Measurements from ENCODE around the gene CLDN18. TPM values are rescaled to one million over a fixed set of nuclear protein-coding genes. Genes with fewer than 3 reads are reported as not detected.

The CLDN18 gene
- total RNA-seq (2014; rRNA removed; shearing (Covaris generic)): not detected in 2 replicates

DNA sequence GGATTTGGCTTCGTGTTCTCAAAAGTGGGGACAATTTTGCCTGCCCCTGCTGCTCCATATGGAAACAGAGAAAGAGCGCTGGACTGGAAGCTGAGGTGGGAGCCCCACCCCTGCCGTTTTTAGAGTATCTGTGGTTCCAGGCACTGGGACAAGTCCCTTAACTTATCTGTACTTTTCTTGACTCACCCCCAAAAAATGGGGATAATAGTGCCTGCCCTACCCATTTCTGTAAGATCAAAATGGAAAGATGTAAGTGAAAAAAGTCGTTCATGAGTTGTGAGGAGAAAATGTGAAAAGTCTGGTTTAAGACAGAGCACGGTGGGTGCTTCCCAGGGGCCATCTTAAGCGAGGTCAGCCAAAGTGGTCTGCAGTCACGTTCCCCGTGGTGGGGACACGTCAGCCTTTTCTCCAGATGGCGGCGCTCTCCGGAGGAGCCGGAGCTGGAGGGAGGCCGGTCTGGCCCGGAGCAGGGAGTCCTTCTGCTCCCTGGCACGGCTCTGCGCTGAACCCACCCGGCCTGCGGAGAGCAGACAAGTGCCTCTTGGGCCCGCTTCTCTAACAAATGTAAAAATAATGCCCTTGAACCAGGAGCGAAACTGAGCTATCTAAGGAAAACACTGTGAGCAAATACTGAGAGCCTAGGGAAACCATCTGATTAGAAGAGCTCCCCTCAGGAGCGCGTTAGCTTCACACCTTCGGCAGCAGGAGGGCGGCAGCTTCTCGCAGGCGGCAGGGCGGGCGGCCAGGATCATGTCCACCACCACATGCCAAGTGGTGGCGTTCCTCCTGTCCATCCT is at the start of gene CLDN18:
CLDN18 (plus strand) TSS at position 690 of the 797 bp plus-strand sequence; CDS start at position 751, 61 bp downstream.
- no peak for DNase-seq (ENCODE audit: low spot score)
- in situ Hi-C loops (cut with HindIII; ENCODE audit: low sequenced_read_pairs): no loop called here

DNA sequence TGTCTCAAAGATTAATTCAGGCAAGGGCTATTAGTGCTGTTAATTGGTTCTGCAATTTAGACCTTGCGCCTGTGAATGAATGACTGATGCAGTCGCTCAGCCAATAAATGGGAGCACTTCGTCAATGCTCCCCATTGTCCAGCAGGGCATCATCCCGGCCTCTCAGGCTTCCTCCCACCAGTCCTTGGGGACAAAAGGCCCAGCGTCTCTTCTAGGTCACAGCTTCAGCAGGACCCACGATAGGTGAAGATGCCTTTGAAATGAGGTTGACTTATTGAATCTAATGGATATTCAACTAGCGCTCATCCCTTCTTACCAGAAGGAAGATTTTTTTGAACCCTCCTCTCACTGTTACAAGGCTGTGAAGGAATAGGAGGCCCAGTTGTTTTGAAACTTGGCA is 47.7 kb upstream of the CLDN18 start:
- no peak for DNase-seq (ENCODE audit: low spot score)
- in situ Hi-C loops (cut with HindIII; ENCODE audit: low sequenced_read_pairs): no loop called here

DNA sequence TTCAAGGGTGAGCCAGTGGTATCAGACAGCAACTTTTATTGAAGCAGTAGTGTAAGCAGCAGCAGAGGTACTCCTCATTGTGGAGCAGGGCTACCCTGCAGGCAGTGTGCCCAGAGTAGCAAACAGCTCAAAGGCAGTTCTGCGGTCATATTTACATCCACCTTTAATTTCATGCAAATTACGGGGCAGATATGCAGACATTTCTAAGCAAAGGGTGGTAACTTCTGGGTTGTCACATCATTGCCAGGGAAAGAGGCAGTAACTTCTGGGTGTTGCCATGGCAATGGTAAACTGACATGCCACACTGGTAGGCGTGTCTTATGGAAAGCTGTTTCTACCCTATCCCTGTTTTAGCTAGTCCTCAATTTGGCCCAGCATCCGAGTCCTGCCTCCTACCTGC is 46.5 kb upstream of the CLDN18 start:
- in situ Hi-C loops (cut with HindIII; ENCODE audit: low sequenced_read_pairs): no loop called here
- DNase-seq (ENCODE audit: low spot score): no peak

DNA sequence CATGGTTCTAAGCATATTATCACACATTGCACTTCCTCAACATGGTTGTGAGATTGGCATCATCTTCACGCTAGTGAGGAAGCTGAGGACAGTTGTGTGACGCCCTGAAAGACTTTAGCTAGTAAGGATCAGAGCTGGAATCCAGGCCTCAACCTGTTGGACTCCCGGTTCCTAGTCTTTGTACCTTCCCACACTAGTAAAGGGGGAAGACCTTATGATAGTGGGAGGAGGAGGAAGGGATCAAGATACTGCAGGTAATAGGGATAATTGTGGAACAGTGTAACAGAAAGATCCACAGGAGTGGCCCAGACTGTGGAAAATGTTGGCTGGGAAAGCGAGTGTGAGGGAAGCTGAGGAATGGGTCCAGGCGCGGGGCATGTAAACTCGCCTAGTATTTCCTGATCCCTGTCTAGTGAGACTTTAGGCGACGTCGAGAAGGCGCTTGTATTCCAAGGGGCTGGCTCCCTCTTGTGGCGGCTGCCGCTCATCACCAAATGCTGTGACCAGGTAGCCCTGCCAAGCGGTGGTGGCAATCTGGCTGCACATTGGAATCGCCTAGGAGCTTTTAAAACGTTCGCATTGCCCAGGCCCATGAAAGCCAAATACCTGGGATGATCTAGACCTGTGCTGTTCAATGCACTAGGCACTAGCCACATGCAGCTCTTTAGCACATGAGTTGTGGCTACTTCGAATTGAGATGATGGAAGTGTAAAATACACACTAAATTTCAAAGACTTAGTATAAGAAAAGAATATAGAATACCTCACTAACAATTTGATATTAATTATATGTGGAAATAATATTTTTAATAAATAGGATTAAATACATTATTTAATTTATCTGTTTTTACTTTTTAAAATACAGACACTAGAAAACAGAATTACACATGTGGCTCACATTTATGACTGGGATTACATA is 38.8 kb upstream of the CLDN18 start:
- peak; percentile 90 for DNase-seq (ENCODE audit: low spot score)
- in situ Hi-C loops (cut with HindIII; ENCODE audit: low sequenced_read_pairs): no loop called here

DNA sequence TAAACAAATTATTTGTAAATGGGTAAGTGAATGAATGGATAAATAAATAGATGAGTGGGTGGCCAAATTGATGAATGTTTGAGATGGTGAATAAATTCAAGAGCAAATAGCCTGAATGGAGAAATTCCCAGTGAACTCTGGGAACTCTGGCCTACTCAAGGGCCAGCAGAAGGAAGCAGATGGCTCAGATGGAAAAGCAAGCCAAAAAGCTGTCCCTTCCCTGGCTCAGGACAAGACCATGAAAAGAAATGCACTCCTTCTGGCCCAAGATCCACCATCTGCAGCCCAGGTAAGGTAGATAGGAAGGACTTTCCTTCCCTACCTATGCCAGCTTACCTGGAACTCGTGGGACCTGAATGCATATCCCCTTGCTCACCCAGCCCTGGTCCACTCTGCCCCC is 37.6 kb upstream of the CLDN18 start:
- in situ Hi-C loops (cut with HindIII; ENCODE audit: low sequenced_read_pairs): no loop called here
- DNase-seq (ENCODE audit: low spot score): peak; percentile 88

DNA sequence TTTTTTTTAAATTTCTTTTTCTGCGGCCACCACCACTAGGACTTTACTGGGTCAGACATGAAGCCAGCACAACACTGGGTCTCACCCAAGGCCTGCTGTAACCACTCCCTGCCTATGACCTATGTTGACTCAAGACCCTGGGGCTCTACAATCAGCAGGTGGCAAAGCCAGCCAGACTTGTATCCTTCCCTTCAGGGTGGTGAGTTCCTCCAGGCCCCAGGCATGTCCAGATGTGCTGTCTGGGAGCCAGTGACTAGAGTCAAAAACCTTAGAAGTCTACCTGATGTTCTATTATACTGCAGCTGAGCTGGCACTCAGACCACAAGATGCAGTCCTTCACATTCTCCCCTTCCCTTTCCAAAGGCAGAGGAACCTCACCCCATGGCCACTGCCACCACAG is 31.6 kb upstream of the CLDN18 start:
- in situ Hi-C loops (cut with HindIII; ENCODE audit: low sequenced_read_pairs): no loop called here

DNA sequence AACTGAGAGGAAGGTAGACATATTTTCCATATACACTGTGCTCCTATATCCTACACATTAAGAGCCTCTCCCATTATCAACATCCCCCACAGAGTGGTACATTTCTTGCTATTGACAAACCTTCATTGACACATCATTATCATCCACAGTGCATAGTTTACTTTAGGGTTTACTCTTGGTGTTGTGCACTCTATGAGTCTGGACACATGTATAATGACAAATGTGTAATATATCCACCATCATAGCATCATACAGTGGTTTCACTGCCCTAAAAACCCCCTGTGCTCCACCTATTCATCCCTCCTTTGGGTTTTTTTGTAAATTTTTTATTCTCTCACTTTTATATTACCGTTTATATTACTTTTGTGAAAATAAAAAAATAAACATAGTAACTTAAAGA is 22.2 kb upstream of the CLDN18 start:
- in situ Hi-C loops (cut with HindIII; ENCODE audit: low sequenced_read_pairs): no loop called here
- DNase-seq (ENCODE audit: low spot score): no peak

More for the DNA sequence above, 31.6 kb upstream of the CLDN18 start:
- DNase-seq (ENCODE audit: low spot score): no peak

DNA sequence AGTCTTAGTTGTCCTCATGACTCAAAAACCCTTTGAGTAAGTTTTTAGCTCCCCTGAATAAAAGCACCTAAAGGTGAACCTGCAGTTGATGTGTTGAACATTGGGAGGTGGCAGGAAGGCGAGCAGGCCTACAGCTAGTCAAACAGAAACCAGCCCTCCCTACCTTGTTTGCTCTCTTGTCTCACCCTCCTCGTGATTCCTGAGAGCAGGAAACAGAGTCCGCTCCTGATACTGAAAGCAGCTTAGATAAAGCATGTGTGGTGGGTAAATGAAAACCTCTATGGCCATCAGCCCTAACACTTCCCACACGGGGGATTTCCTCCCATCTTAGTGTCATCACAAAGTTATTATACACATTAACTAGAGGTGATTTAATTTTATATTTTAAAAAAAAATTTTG is 21.8 kb upstream of the CLDN18 start:
- in situ Hi-C loops (cut with HindIII; ENCODE audit: low sequenced_read_pairs): no loop called here

DNA sequence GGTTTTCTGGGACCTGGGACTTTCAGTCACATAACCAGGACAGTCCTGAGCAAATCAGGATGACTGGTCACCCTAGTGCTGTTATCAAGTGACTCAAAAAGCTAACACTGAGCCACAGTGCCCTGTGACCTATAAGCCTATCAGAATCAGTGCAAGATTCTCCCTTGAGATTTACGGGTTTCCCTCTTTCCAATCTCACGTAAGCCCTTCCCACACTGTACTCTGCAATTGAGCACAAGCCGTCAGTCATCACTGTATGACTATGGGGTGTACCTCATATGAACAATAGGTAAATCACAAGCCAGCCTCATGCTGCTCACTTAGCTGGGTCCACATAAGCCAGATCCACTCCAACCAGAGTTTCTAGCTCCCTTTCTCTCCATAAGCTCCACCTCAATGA is 21.0 kb upstream of the CLDN18 start:
- in situ Hi-C loops (cut with HindIII; ENCODE audit: low sequenced_read_pairs): no loop called here

More for the DNA sequence above, 21.8 kb upstream of the CLDN18 start:
- DNase-seq (ENCODE audit: low spot score): no peak

DNA sequence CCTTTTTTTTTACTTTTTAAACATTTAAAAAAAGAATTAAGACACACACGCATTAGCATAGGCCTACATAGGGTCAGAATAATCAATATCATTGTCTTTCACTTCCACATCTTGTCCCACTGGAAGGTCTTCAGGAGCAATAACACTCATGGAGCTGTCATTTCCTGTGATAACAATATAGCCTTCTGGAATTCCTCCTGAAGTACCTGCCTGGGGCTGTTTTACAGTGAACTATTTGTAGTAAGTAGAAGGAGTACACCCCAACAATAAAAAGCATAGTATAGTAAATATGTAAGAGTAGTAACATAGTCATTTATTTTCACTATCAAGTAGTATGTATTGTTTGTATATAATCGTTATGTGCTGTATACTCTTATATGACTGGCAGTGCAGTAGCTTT is 19.5 kb upstream of the CLDN18 start:
- in situ Hi-C loops (cut with HindIII; ENCODE audit: low sequenced_read_pairs): no loop called here

More for the DNA sequence above, 21.0 kb upstream of the CLDN18 start:
- no peak for DNase-seq (ENCODE audit: low spot score)

DNA sequence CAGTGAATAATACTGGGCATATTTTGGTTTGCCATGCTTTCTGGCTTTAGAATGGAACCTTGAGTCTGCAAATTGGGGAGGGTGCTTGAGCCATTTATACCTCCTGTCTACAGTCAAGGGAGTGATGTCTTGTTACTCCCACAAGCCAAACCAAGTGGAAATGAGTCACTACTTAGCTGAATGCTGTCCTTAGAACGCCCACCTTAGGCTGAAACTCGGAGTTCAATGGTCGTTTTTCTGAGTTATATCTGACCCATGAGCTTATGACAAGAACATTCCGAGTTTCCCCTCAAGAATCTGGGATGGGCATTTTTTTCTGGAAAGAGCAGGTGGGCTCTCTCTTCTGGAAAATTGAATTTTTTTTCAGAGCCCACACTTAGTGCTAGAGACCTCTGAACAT is 17.4 kb upstream of the CLDN18 start:
- in situ Hi-C loops (cut with HindIII; ENCODE audit: low sequenced_read_pairs): no loop called here
- DNase-seq (ENCODE audit: low spot score): no peak

More for the DNA sequence above, 19.5 kb upstream of the CLDN18 start:
- no peak for DNase-seq (ENCODE audit: low spot score)

DNA sequence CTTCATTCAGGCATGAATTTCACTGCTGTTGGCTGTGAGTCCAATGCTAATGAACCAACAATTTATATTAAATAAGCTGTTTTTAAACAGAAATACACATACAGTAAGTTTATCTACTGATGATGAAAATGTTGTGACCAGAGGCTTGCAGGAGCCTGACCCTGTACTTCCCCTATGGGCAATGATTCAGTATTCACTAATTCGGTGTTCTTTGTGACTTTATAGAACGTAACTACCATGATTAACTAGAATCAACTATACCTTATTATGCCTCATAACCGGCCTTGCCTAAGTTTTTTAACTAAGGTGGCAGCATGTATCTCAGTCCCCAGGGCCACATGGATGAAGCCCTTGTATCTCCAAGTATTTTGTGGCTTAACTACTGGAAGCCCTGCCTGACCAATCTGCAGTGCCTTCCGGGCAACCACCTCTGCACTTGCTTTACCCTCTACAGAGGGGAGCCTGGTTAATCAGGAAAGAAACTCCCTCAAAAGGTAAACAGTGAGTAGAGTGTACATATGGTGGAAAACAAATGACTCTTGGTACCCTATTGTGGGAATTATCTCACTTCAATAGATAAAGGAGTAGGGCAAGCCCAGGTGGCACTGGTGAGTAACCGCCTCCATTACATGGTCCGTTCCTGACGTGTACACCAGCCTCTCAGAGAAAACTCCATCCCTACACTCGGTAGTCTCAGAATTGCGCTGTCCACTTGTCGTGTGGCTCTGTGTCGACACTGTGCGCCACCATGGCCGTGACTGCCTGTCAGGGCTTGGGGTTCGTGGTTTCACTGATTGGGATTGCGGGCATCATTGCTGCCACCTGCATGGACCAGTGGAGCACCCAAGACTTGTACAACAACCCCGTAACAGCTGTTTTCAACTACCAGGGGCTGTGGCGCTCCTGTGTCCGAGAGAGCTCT is 11.6 kb upstream of the CLDN18 start:
- in situ Hi-C loops (cut with HindIII; ENCODE audit: low sequenced_read_pairs): no loop called here
- DNase-seq (ENCODE audit: low spot score): no peak

DNA sequence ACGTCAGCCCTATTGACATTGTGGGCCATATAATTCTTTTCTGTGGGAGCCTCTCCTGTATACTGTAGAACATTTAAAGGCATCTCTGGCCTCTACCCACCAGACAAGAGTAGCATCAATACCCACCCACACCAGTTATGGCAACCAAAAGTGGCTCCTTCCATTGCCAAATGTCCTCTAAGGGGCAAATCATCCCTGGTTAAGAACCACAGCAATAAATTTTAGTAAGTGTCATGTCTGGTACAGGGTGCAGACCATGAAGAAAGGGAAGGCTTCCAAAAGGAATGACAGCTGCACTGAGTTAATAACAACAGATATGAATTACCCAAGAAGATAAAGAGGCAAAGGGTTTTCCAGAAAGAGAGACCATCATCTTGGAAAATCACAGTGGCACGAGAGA is 6.9 kb upstream of the CLDN18 start:
- in situ Hi-C loops (cut with HindIII; ENCODE audit: low sequenced_read_pairs): no loop called here
- no peak for DNase-seq (ENCODE audit: low spot score)

DNA sequence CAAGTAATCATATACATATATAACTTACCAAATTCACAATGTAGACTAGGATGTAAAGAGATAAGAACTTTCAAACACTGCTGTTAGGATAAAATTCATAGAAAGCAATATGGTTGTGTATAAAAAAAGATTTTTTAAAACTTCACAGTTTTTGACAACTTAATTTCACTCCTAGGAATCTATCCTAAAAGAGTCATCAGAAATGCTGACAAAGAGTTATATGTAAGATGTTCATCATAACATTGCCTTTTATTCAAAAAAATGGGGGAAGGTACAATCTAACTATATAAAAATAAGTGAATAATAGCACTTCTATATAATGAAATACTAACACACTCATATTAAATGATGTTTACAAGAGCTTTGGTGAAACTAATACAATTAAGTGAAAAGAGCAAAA is 4.3 kb upstream of the CLDN18 start:
- in situ Hi-C loops (cut with HindIII; ENCODE audit: low sequenced_read_pairs): no loop called here

DNA sequence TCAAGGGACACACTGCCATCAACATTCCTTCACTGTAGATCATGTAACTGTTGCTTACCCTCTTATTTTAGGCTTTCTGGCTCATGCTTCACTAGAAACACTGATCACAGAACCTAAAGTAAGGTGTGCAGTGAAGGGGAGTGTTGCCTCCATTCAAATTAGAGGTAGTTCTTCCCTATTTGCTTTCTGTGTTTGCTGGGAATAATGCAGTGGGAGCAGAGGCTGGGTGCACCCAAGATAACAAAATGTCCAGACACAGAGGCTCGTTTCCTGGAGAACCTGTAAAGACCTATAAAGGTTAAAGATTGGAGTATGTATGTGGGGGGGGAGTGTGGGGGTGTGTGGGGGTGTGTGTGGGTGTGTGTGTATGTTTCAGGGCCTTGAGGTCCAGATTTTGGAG is 2.1 kb upstream of the CLDN18 start:
- no peak for DNase-seq (ENCODE audit: low spot score)
- in situ Hi-C loops (cut with HindIII; ENCODE audit: low sequenced_read_pairs): no loop called here

More for the DNA sequence above, 4.3 kb upstream of the CLDN18 start:
- no peak for DNase-seq (ENCODE audit: low spot score)

DNA sequence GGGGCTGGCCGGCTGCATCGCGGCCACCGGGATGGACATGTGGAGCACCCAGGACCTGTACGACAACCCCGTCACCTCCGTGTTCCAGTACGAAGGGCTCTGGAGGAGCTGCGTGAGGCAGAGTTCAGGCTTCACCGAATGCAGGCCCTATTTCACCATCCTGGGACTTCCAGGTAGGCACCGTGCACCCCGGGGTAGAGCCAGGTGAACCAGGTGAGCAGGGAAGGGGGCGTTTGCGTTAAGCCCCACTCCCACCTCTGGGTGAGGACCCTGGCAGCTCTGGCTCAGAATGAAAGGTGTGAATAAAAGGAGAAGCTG is 267 bp downstream of the CLDN18 start:
- in situ Hi-C loops (cut with HindIII; ENCODE audit: low sequenced_read_pairs): no loop called here
- DNase-seq (ENCODE audit: low spot score): no peak

DNA sequence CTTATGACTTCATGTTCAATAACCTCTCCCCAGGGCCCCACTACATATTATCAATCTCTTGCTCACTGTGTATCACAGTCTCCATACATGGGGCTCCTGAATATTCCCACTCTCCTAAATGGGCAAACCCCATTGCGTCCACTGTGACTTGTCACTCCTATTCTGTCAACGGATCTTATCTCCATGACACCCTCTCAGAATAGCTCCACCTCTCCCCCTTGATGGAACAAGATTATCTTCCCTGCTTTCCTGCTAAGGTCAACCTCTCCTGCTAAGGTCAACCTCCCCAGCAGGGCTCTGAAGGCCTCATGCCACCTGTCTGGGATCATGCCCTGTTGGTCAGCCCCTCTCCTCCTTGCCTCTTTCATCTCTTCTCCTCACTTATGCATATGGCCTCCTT is 1.8 kb downstream of the CLDN18 start:
- in situ Hi-C loops (cut with HindIII; ENCODE audit: low sequenced_read_pairs): no loop called here
- DNase-seq (ENCODE audit: low spot score): no peak

DNA sequence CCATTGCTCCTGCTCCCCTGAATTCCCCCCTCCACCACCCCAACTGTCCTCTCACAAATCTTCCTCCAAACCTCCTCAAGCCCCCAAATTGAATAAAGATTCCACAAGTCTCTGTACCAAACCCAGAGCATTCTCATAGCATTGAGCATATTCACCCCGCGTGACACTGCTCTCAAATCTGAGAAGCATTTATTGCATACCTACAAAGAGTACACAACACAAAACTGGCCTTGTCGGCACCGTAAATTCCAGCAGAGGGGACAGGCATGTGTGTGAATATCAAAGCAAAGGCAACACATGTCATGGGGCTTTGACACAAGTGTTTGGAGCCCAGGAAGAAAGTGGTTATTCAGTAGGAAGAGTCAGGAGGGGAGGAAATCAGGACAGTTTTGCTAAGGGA is 2.6 kb downstream of the CLDN18 start:
- in situ Hi-C loops (cut with HindIII; ENCODE audit: low sequenced_read_pairs): no loop called here
- no peak for DNase-seq (ENCODE audit: low spot score)

DNA sequence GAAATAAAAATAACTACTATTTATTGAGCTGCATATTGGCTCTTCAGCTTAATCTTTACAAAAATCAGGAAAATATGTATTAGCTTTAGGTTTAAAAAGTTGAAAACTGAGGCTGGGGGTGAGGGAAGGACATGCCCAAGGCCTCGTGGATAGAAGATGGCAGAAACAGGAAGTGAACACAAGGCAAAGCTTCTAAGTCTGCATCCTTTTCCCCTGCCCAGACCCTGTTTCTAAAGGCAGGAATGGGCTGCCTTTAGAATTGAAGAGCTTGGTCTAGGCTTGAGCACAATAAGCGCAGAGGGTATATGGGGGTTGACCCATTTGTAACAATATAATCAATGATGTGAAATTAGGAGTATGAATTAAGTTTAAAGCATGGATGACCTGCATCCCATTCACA is 6.1 kb downstream of the CLDN18 start:
- in situ Hi-C loops (cut with HindIII; ENCODE audit: low sequenced_read_pairs): no loop called here
- no peak for DNase-seq (ENCODE audit: low spot score)
